Keratinocyte (primary cell): ENCODE data around the gene CHI3L1. TPM values are rescaled to one million over a fixed set of nuclear protein-coding genes. Genes with fewer than 3 reads are reported as not detected.

ENCODE experiments used
- DNase-seq: peaks from one replicate; pipeline ENCODE4 v3.0.0-alpha.2; 2011; ENCODE audit warnings: low read depth, missing footprints, low spot score
- FAIRE-seq: peaks from 2 replicates; lab custom pipeline; 2011; peaks lifted over from hg19 to GRCh38; lab: Jason Lieb, UNC
- H2AFZ ChIP-seq: 2 replicates; pipeline ENCODE4 v1.6.0; 2012; ENCODE audit warnings: low read length, control low read depth, inconsistent platforms; ENCODE audit not compliant: control insufficient read depth
- H3K27ac ChIP-seq: 2 replicates; pipeline ENCODE4 v1.5.1; 2011; ENCODE audit warnings: low read length; ENCODE audit not compliant: control insufficient read depth, insufficient read depth
- H3K27me3 ChIP-seq: 3 replicates; pipeline ENCODE4 v1.6.0; 2011; ENCODE audit warnings: low read length; ENCODE audit not compliant: control insufficient read depth, insufficient read depth; ENCODE audit errors: extremely low read depth
- H3K36me3 ChIP-seq, 2 experiments: 2 replicates in 1 of 2; 3 replicates in 1 of 2; pipeline ENCODE4 v1.5.1; 2011; ENCODE audit warnings: low read length in 2 of 2, mild to moderate bottlenecking in 1 of 2; ENCODE audit not compliant: control insufficient read depth in 2 of 2, insufficient read depth in 2 of 2; ENCODE audit errors: extremely low read depth in 1 of 2
- H3K4me1 ChIP-seq: 3 replicates; pipeline ENCODE4 v1.5.1; 2011; ENCODE audit warnings: low read length; ENCODE audit not compliant: control insufficient read depth, insufficient read depth; ENCODE audit errors: extremely low read depth
- H3K4me2 ChIP-seq: 3 replicates; pipeline ENCODE4 v1.6.0; 2011; ENCODE audit warnings: low read depth, low read length; ENCODE audit not compliant: control insufficient read depth, insufficient read depth; ENCODE audit errors: extremely low read depth
- H3K4me3 ChIP-seq, 3 experiments: fragments of 200-600 bp in 1 of 3; sonication (generic) in 1 of 3; 2 replicates in 2 of 3; 3 replicates in 1 of 3; pipeline ENCODE4 v1.5.1; 2011 to 2016; ENCODE audit warnings: low read length in 3 of 3, mild to moderate bottlenecking in 3 of 3, control low read depth in 2 of 3, inconsistent platforms in 1 of 3, low read depth in 1 of 3, mixed read lengths in 1 of 3, mixed run types in 1 of 3, moderate library complexity in 1 of 3; ENCODE audit not compliant: control insufficient read depth in 2 of 3, insufficient read depth in 2 of 3; ENCODE audit errors: extremely low read depth in 1 of 3
- H3K79me2 ChIP-seq: 2 replicates; pipeline ENCODE4 v1.6.0; 2012; ENCODE audit warnings: low read length; ENCODE audit not compliant: control insufficient read depth, insufficient read depth
- H3K9ac ChIP-seq: 3 replicates; pipeline ENCODE4 v1.6.0; 2011; ENCODE audit warnings: low read length; ENCODE audit not compliant: control insufficient read depth, insufficient read depth; ENCODE audit errors: extremely low read depth
- H3K9me1 ChIP-seq: 3 replicates; pipeline ENCODE4 v1.6.0; 2011; ENCODE audit warnings: low read length; ENCODE audit not compliant: control insufficient read depth, insufficient read depth; ENCODE audit errors: extremely low read depth
- H3K9me3 ChIP-seq: 2 replicates; pipeline ENCODE4 v1.5.1; 2012; ENCODE audit warnings: low read depth, low read length; ENCODE audit not compliant: control insufficient read depth
- H4K20me1 ChIP-seq: 3 replicates; pipeline ENCODE4 v1.6.0; 2011; ENCODE audit warnings: low read length; ENCODE audit not compliant: control insufficient read depth, insufficient read depth; ENCODE audit errors: extremely low read depth
- EZH2 ChIP-seq: IDR thresholded peaks from one replicate; pipeline ENCODE4 v1.6.1; 2012; ENCODE audit warnings: inconsistent platforms, mild to moderate bottlenecking, low read length, moderate library complexity
- dilution Hi-C: fragments of 300-500 bp; cut with MboI; formaldehyde crosslinking; loops from one replicate; pipeline ENCODE4 v1.7.0; 2020; ENCODE audit warnings: low sequenced_read_pairs; ENCODE audit not compliant: extremely low pct_ligation_motif_present
- polyA plus RNA-seq, 5 experiments: library from polyadenylated mRNA; depleted of rRNA in 3 of 5; stranded (reverse) in 3 of 5; stranded (forward) in 1 of 5; unstranded in 1 of 5; fragments of >200 nt; gene quantifications; 1 replicate in 1 of 5; 2 replicates in 3 of 5; 3 replicates in 1 of 5; pipeline versions ENCODE4 v1.2.1 to v1.2.3, GENCODE V29; 2011 to 2012; ENCODE audit warnings: missing spikeins in 2 of 5, low read depth in 1 of 5, low replicate concordance in 1 of 5
- TF ChIP-seq, protein P1 (sequence below), 3 experiments: IDR thresholded peaks in 1 of 3; conservative IDR thresholded peaks in 1 of 3; optimal IDR thresholded peaks in 1 of 3; 2 replicates in 2 of 3; 3 replicates in 1 of 3; pipeline versions ENCODE3 to v1.5.1; 2011; ENCODE audit warnings: low read length in 3 of 3, mild to moderate bottlenecking in 3 of 3, moderate library complexity in 2 of 3, control low read depth in 1 of 3, inconsistent platforms in 1 of 3; ENCODE audit not compliant: insufficient read depth in 2 of 3; ENCODE audit errors: extremely low read depth in 1 of 3

Gene CHI3L1
- polyA plus RNA-seq, 1 donor (not counting 4 experiments of a cell fraction or from before 2014, with no cell fraction given), result 0.20 TPM

DNA sequence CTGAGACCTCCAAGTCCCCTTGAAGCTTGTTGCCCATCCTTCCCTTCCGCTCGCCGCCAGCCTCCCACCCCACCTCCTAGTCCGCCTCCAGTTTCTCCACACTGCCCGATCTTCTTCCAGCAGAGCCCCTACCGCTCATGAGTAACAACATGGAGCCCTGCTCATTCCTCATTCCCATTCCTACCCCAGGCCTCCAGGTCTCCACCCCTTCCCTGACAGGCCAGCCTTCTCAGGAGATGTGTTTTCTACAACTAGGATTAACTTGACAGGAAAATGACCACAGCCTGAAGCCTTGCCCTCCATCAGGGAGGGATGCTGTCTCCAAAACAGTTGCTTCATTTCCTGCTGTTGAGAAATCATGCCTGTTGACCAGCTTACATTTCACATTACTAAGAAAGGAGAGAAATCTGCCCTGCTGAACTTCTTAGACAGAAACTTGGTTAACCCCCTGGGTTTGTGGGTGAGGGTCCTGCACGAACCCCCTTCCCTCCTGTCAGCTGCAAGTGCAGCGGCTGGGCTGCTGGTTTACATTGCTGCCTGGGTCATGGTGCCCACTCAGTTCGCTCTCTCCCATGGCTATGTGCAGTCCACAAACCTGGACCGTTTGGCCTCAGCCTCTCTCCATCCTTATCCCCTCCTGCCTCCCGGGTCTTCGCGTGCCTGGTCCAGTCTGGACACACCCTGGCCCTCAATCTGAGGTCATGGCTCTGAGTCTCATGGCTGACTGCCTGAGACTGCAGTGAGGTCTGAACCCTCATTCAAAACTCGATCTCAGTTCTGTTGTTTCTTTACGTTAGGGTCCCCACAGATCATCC, 16.1 kb upstream of the CHI3L1 start:
- no peak overlapping the region for H3K4me3 ChIP-seq
- H4K20me1 ChIP-seq, result no peaks in the 10 kb centered on the region
- dilution Hi-C loops, result no loop called here
- H3K36me3 ChIP-seq, result no peaks in the 10 kb centered on the region
- H3K79me2 ChIP-seq, result no peaks in the 10 kb centered on the region
- FAIRE-seq (no peak), DNase-seq (no peak)
- no peak overlapping the region for H3K4me2 ChIP-seq
- H2AFZ ChIP-seq, result no peak overlapping the region
- H3K9me1 ChIP-seq, result no peaks in the 10 kb centered on the region
- H3K4me1 ChIP-seq, result no peaks in the 10 kb centered on the region
- H3K9ac ChIP-seq, result no peak overlapping the region
- no peaks in the 10 kb centered on the region for H3K9me3 ChIP-seq
- no peak for TF ChIP-seq EZH2
- TF ChIP-seq, protein P1, sequence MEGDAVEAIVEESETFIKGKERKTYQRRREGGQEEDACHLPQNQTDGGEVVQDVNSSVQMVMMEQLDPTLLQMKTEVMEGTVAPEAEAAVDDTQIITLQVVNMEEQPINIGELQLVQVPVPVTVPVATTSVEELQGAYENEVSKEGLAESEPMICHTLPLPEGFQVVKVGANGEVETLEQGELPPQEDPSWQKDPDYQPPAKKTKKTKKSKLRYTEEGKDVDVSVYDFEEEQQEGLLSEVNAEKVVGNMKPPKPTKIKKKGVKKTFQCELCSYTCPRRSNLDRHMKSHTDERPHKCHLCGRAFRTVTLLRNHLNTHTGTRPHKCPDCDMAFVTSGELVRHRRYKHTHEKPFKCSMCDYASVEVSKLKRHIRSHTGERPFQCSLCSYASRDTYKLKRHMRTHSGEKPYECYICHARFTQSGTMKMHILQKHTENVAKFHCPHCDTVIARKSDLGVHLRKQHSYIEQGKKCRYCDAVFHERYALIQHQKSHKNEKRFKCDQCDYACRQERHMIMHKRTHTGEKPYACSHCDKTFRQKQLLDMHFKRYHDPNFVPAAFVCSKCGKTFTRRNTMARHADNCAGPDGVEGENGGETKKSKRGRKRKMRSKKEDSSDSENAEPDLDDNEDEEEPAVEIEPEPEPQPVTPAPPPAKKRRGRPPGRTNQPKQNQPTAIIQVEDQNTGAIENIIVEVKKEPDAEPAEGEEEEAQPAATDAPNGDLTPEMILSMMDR (optimal IDR thresholded peaks at IDR 0.05 in 1 of 3, IDR thresholded peaks at IDR 0.05 in 1 of 3, conservative IDR thresholded peaks at IDR 0.05 in 1 of 3; ENCODE audit: extremely low read depth in 1 of 3, insufficient read depth in 2 of 3, low read length in 3 of 3), result no peak
- H3K27me3 ChIP-seq, result peaks cover 5% of the 10 kb centered on the region
- no peak overlapping the region for H3K27ac ChIP-seq

- no peak overlapping the region for H3K4me2 ChIP-seq
- no peak overlapping the region for H2AFZ ChIP-seq
- no peaks in the 10 kb centered on the region for H4K20me1 ChIP-seq
- H3K27me3 ChIP-seq, result peaks cover 5% of the 10 kb centered on the region
- H3K9me3 ChIP-seq, result no peaks in the 10 kb centered on the region
- dilution Hi-C loops, result no loop called here
- H3K4me3 ChIP-seq, result no peak overlapping the region
- H3K27ac ChIP-seq, result no peak overlapping the region
- H3K9me1 ChIP-seq, result no peaks in the 10 kb centered on the region
- no peaks in the 10 kb centered on the region for H3K79me2 ChIP-seq
- H3K9ac ChIP-seq, result no peak overlapping the region
- FAIRE-seq (no peak), DNase-seq (no peak)
- H3K4me1 ChIP-seq, result no peaks in the 10 kb centered on the region
- TF ChIP-seq, protein P1 (optimal IDR thresholded peaks at IDR 0.05 in 1 of 3, IDR thresholded peaks at IDR 0.05 in 1 of 3, conservative IDR thresholded peaks at IDR 0.05 in 1 of 3; ENCODE audit: extremely low read depth in 1 of 3, insufficient read depth in 2 of 3, low read length in 3 of 3), result no peak
- no peak for TF ChIP-seq EZH2
- H3K36me3 ChIP-seq, result no peaks in the 10 kb centered on the region
Observed at GRCh38 chr1:203201516-203202205, 15.2 kb upstream of the CHI3L1 start.
